Stimulated activated memory B cell treated with anti-CD40 and anti-IgM and Interleukin-4, amounts not matched to agents 10 μg/mL and 1 μg/mL and 100 μg/mL, for 72 hours (primary cell): ENCODE measurements around the gene RBM20.
"Not testable (repeated sequence)": the region's sequence is repeated elsewhere in the genome, so short reads cannot be mapped to it uniquely, and the experiment has no call there.

ENCODE experiments used
- ATAC-seq: fragments of 150-1000 bp; cut with Tn5 transposase; 2 replicates; pipeline ENCODE4 v1.10.0; 2021
- H3K27ac Mint-ChIP-seq: one replicate; pipeline ENCODE4 v1.8.0; 2022; ENCODE audit warnings: mild to moderate bottlenecking, mixed read lengths
- H3K27me3 Mint-ChIP-seq: one replicate; pipeline ENCODE4 v1.8.0; 2022; ENCODE audit warnings: mixed read lengths
- H3K36me3 Mint-ChIP-seq: one replicate; pipeline ENCODE4 v1.8.0; 2022; ENCODE audit warnings: mixed read lengths
- H3K4me1 Mint-ChIP-seq: one replicate; pipeline ENCODE4 v1.8.0; 2022; ENCODE audit warnings: mixed read lengths
- H3K4me3 Mint-ChIP-seq: one replicate; pipeline ENCODE4 v1.8.0; 2022; ENCODE audit warnings: mild to moderate bottlenecking, moderate library complexity, mixed read lengths
- H3K9me3 Mint-ChIP-seq: one replicate; pipeline ENCODE4 v1.8.0; 2022; ENCODE audit warnings: mixed read lengths

Gene RBM20

GRCh38 chr10:110867011-110867806, 223.1 kb downstream of the RBM20 start:
- not testable (repeated sequence) for H3K27me3 Mint-ChIP-seq, H3K36me3 Mint-ChIP-seq, H3K9me3 Mint-ChIP-seq
- Mint-ChIP-seq H3K4me3 (peak overlapping the region; percentile 53), H3K27ac (peak overlapping the region; percentile 93), H3K4me1 (peaks cover 85% of the 10 kb centered on the region)
- ATAC-seq = peak; percentile 62

- no peaks in the 10 kb centered on the region for H3K9me3 Mint-ChIP-seq
- H3K4me1 Mint-ChIP-seq = peaks cover 83% of the 10 kb centered on the region
- H3K27me3 Mint-ChIP-seq = no peaks in the 10 kb centered on the region
- H3K36me3 Mint-ChIP-seq = no peaks in the 10 kb centered on the region
- H3K4me3 Mint-ChIP-seq = peak overlapping the region; percentile 53
- H3K27ac Mint-ChIP-seq = peak overlapping the region; percentile 93
- ATAC-seq = no peak
Observed at GRCh38 chr10:110867807-110868465, 223.8 kb downstream of the RBM20 start.

DNA sequence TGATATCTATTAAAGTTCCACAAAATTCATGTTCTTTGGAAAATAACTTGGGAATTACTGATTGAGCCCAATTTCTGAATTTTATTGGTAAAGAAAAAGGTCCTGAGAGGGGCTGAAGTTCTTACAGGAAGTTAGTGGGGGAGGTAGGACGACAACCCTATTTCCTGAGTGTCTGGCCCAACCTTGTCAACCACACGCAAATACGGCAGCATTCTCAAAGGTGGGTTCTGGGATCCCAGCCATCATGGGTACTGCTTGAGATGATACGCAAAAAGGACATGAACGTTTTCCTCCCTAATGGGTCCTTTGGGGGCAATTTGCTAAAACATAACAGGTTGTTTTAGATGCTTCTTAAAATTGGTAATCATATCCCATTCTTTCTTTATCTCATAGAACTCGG, 224.8 kb downstream of the RBM20 start:
- no peak for ATAC-seq
- Mint-ChIP-seq H3K9me3 (no peaks in the 10 kb centered on the region), H3K36me3 (no peaks in the 10 kb centered on the region), H3K4me3 (peak overlapping the region; percentile 57), H3K27ac (peak overlapping the region; percentile 93), H3K27me3 (no peaks in the 10 kb centered on the region), H3K4me1 (peaks cover 73% of the 10 kb centered on the region)

GRCh38 chr10:110870823-110871297, 226.7 kb downstream of the RBM20 start:
- ATAC-seq = no peak
- Mint-ChIP-seq H3K9me3 (no peaks in the 10 kb centered on the region), H3K27ac (peak overlapping the region; percentile 93), H3K27me3 (no peaks in the 10 kb centered on the region), H3K36me3 (no peaks in the 10 kb centered on the region), H3K4me3 (peak overlapping the region; percentile 86), H3K4me1 (peaks cover 64% of the 10 kb centered on the region)

DNA sequence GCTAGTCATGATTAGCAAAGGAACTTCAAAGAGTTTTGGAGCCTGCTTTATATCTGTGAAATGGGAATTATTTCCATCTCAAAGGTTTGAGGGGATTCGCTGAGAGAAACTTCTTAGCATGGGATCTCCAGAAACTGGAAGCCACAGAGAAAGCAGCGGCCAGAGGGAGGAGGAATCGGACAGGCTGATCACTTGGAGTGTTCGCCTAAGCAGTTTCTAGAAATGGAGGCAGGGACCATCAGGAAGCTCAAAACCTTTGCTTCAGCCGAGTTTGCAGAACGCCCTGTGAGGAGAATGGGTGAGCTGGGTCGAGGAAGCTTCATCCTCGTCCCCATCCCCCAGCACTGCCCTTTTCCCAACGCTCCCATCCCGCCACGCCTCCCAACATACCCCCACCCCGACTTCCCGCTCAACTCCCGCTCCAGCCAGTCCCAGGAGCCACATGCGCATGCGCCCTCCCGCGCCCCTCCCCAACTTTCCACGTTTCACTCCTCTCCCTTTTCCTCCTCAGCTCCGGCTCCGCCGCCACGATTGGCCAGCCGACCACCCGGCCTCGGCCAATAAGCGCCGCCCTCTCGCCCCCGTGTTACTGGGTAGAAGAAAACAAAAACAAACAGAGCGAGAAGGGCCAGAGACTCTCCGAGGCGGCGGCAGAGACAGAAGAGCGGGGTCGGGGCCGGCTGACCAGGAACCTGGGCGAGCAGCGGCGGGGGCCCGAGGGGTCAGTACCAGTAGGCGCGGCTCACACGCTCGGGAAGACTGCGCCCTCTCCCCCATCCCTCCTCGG, 227.4 kb downstream of the RBM20 start, which contains the start of gene PDCD4:
PDCD4 (plus strand) TSS at position 631 of the 787 bp plus-strand sequence. CDS start 4,100 bp downstream, outside the sequence.
- Mint-ChIP-seq H3K4me1 (peaks cover 58% of the 10 kb centered on the region), H3K27me3 (no peaks in the 10 kb centered on the region), H3K9me3 (no peaks in the 10 kb centered on the region), H3K4me3 (peak within 1 kb of the TSS; percentile 86), H3K36me3 (no peaks in the 10 kb centered on the region), H3K27ac (peak within 1 kb of the TSS; percentile 93)
- ATAC-seq = peak; percentile 93

GRCh38 chr10:110872145-110872983, 228.2 kb downstream of the RBM20 start:
- Mint-ChIP-seq H3K4me3 (peak overlapping the region; percentile 86), H3K36me3 (no peaks in the 10 kb centered on the region), H3K27ac (peak overlapping the region; percentile 93), H3K9me3 (no peaks in the 10 kb centered on the region), H3K4me1 (peaks cover 51% of the 10 kb centered on the region), H3K27me3 (no peaks in the 10 kb centered on the region)
- peak; percentile 85 for ATAC-seq

- H3K36me3 Mint-ChIP-seq = peaks cover 6% of the 10 kb centered on the region
- H3K9me3 Mint-ChIP-seq = no peaks in the 10 kb centered on the region
- H3K27ac Mint-ChIP-seq = peak overlapping the region; percentile 93
- ATAC-seq = no peak
- peak overlapping the region; percentile 86 for H3K4me3 Mint-ChIP-seq
- H3K4me1 Mint-ChIP-seq = peaks cover 51% of the 10 kb centered on the region
- H3K27me3 Mint-ChIP-seq = no peaks in the 10 kb centered on the region
Observed at GRCh38 chr10:110872984-110873923, 229.1 kb downstream of the RBM20 start.

DNA sequence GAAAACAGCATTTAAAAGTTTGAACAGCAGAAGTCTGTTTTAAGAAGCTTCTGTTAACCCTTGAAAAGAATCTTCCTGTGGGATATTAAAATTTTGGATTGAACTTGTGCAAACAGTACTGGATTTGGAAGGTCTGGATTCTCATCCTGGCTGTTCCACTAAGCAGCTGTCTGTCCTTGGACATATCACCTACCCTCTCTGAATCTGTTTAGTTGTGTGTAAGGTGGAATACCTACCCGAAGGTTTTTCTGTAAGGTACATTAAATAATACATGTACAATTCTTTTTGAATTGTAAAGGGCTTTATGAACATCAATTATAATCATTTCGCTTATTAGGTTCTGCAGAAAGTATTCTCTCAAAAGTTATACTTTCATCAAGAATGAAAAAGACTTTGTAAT, 229.8 kb downstream of the RBM20 start:
- peaks cover 13% of the 10 kb centered on the region for H3K36me3 Mint-ChIP-seq
- H3K27me3 Mint-ChIP-seq = no peaks in the 10 kb centered on the region
- no peak for ATAC-seq
- H3K9me3 Mint-ChIP-seq = no peaks in the 10 kb centered on the region
- H3K4me1 Mint-ChIP-seq = peaks cover 51% of the 10 kb centered on the region
- peak overlapping the region; percentile 93 for H3K27ac Mint-ChIP-seq
- peak overlapping the region; percentile 61 for H3K4me3 Mint-ChIP-seq

DNA sequence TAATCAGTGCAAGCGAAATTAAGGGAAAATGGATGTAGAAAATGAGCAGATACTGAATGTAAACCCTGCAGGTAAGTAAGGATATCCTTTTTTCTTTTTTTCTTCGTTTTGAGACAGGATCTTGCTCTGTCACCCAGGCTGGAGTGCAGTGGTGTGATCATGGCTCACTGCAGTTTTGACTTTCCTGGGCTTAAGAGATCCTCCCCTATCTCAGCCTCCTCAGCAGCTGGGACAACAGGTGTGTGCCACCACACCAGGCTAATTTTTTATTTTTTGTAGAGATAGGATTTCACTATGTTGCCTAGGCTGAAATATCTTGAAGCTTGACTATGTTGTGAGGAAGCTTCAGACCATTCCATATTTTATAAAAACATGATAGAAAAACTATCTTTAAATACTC, 231.9 kb downstream of the RBM20 start:
- H3K36me3 Mint-ChIP-seq = peaks cover 25% of the 10 kb centered on the region
- H3K27me3 Mint-ChIP-seq = no peaks in the 10 kb centered on the region
- peak overlapping the region; percentile 24 for H3K27ac Mint-ChIP-seq
- no peak for ATAC-seq
- no peak overlapping the region for H3K4me3 Mint-ChIP-seq
- H3K4me1 Mint-ChIP-seq = peaks cover 47% of the 10 kb centered on the region
- no peaks in the 10 kb centered on the region for H3K9me3 Mint-ChIP-seq

DNA sequence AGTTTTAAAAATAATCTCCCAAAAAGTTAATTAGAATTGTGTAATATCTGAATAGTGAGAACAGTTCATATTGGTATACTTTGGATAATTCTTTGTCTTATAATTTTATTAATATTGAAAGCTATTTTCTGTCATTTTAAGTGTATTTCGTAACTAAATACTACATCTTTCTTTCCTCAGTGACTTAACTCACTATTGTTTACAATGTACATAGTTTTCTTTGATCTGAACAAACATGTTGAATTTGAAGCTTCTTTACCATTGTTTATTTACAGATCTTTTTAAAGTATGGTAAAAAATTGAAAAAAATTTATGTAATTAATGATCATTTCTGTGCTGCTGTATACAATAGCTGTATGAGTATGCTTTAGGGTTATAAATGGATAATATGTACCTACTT, 232.7 kb downstream of the RBM20 start:
- H3K9me3 Mint-ChIP-seq = no peaks in the 10 kb centered on the region
- H3K36me3 Mint-ChIP-seq = peaks cover 33% of the 10 kb centered on the region
- no peak overlapping the region for H3K4me3 Mint-ChIP-seq
- ATAC-seq = no peak
- no peak overlapping the region for H3K27ac Mint-ChIP-seq
- peaks cover 50% of the 10 kb centered on the region for H3K4me1 Mint-ChIP-seq
- no peaks in the 10 kb centered on the region for H3K27me3 Mint-ChIP-seq

- no peak for ATAC-seq
- no peaks in the 10 kb centered on the region for H3K27me3 Mint-ChIP-seq
- peak overlapping the region; percentile 71 for H3K27ac Mint-ChIP-seq
- peaks cover 62% of the 10 kb centered on the region for H3K4me1 Mint-ChIP-seq
- H3K4me3 Mint-ChIP-seq = no peak overlapping the region
- no peaks in the 10 kb centered on the region for H3K9me3 Mint-ChIP-seq
- H3K36me3 Mint-ChIP-seq = peaks cover 49% of the 10 kb centered on the region
Observed at GRCh38 chr10:110880012-110880411, 235.9 kb downstream of the RBM20 start.

GRCh38 chr10:110881247-110881646, 237.1 kb downstream of the RBM20 start:
- Mint-ChIP-seq H3K27ac (no peak overlapping the region), H3K9me3 (no peaks in the 10 kb centered on the region), H3K36me3 (peaks cover 56% of the 10 kb centered on the region), H3K4me3 (no peak overlapping the region), H3K27me3 (no peaks in the 10 kb centered on the region), H3K4me1 (peaks cover 60% of the 10 kb centered on the region)
- ATAC-seq = no peak

GRCh38 chr10:110881905-110882304, 237.8 kb downstream of the RBM20 start:
- Mint-ChIP-seq H3K9me3 (no peaks in the 10 kb centered on the region), H3K27ac (no peak overlapping the region), H3K36me3 (peaks cover 58% of the 10 kb centered on the region)

More at GRCh38 chr10:110881905-110882304, 237.8 kb downstream of the RBM20 start:
- Mint-ChIP-seq H3K27me3 (no peaks in the 10 kb centered on the region), H3K4me1 (peaks cover 63% of the 10 kb centered on the region), H3K4me3 (no peak overlapping the region)
- no peak for ATAC-seq
